IMR-90 (cell line): ENCODE results near the gene PROX2. TPM values are rescaled to one million over a fixed set of nuclear protein-coding genes. Genes with fewer than 3 reads are reported as not detected.

Source experiments
- ATAC-seq: fragments of 200-7000 bp; cut with Tn5 transposase; 2 replicates; pipeline ENCODE4 v1.9.1; 2020; ENCODE audit warnings: low read depth, mild to moderate bottlenecking, moderate library complexity
- BruUV-seq: library from RNA; stranded (reverse); fragments of 400-500 nt; replicated peaks from 2 replicates; lab custom pipeline; 2021; lab: Mats Ljungman, UMichigan
- CTCF ChIA-PET: fragments of 300-600 bp; formaldehyde crosslinking; extraction: SDS; loops from one replicate; lab custom pipeline; 2021; ENCODE audit warnings: antibody characterized with exemption; lab: Yijun Ruan, JAX
- POLR2A ChIA-PET: fragments of 300-600 bp; sonication (Branson Sonifier 250); formaldehyde crosslinking; loops from one replicate; lab custom pipeline; 2022; ENCODE audit warnings: antibody characterized with exemption; ENCODE audit not compliant: unreplicated experiment; lab: Charles Lee
- DNase-seq: peaks from one replicate; pipeline ENCODE4 v3.0.0; 2013
- H2AFZ ChIP-seq: replicated peaks from 2 replicates; pipeline ENCODE3; 2013; ENCODE audit warnings: low read length, mild to moderate bottlenecking; ENCODE audit not compliant: poor library complexity
- H2AK5ac ChIP-seq: 2 replicates; pipeline ENCODE4 v1.6.1; 2013; ENCODE audit warnings: low read depth, low read length, inconsistent platforms
- H2AK9ac ChIP-seq: replicated peaks from 2 replicates; pipeline ENCODE3; 2013; ENCODE audit warnings: mild to moderate bottlenecking, low read depth, low read length, moderate library complexity; ENCODE audit not compliant: poor library complexity
- H2BK120ac ChIP-seq: 2 replicates; pipeline ENCODE4 v1.6.1; 2013; ENCODE audit warnings: low read depth, low read length, inconsistent platforms
- H2BK15ac ChIP-seq: 3 replicates; pipeline ENCODE4 v1.6.1; 2013; ENCODE audit warnings: low read depth, low read length, inconsistent platforms
- H2BK20ac ChIP-seq: 2 replicates; pipeline ENCODE4 v1.6.1; 2013; ENCODE audit warnings: low read depth, mild to moderate bottlenecking, inconsistent platforms, low read length, moderate library complexity
- H2BK5ac ChIP-seq: 2 replicates; pipeline ENCODE4 v1.6.1; 2013; ENCODE audit warnings: mild to moderate bottlenecking, low read depth, low read length, inconsistent platforms; ENCODE audit not compliant: poor library complexity, severe bottlenecking
- H3K14ac ChIP-seq: replicated peaks from 2 replicates; pipeline ENCODE4 v1.6.1; 2013; ENCODE audit warnings: low read depth, low read length, inconsistent platforms
- H3K18ac ChIP-seq: 2 replicates; pipeline ENCODE4 v1.6.1; 2013; ENCODE audit warnings: low read depth, low read length, control low read depth
- H3K23ac ChIP-seq: 2 replicates; pipeline ENCODE4 v1.6.1; 2013; ENCODE audit warnings: low read depth, low read length, inconsistent platforms
- H3K27ac ChIP-seq: 2 replicates; pipeline ENCODE4 v1.5.1; 2013; ENCODE audit warnings: mild to moderate bottlenecking, control low read depth, low read length; ENCODE audit not compliant: insufficient read depth
- H3K27me3 ChIP-seq: 2 replicates; pipeline ENCODE4 v1.6.1; 2013; ENCODE audit warnings: low read length; ENCODE audit not compliant: control insufficient read depth, insufficient read depth
- H3K36me3 ChIP-seq: 2 replicates; pipeline ENCODE4 v1.6.1; 2013; ENCODE audit warnings: low read length, mixed read lengths; ENCODE audit not compliant: control insufficient read depth, insufficient read depth
- H3K4ac ChIP-seq: 2 replicates; pipeline ENCODE4 v1.6.1; 2013; ENCODE audit warnings: low read depth, low read length, inconsistent platforms
- H3K4me1 ChIP-seq: 2 replicates; pipeline ENCODE4 v1.6.1; 2013; ENCODE audit warnings: low read length, mixed read lengths; ENCODE audit not compliant: control insufficient read depth, insufficient read depth
- H3K4me2 ChIP-seq: 2 replicates; pipeline ENCODE4 v1.6.1; 2013; ENCODE audit warnings: low read depth, mild to moderate bottlenecking, control low read depth, low read length, moderate library complexity
- H3K4me3 ChIP-seq: 2 replicates; pipeline ENCODE4 v1.5.1; 2013; ENCODE audit warnings: low read depth, mild to moderate bottlenecking, control low read depth, low read length, moderate library complexity; ENCODE audit not compliant: insufficient read depth
- H3K56ac ChIP-seq: 2 replicates; pipeline ENCODE4 v1.6.1; 2013; ENCODE audit warnings: low read length, inconsistent platforms; ENCODE audit not compliant: insufficient read depth; ENCODE audit errors: extremely low read depth
- H3K79me1 ChIP-seq, 2 experiments: 2 replicates each; pipeline ENCODE4 v1.6.1; 2013; ENCODE audit warnings: low read length in 2 of 2, inconsistent platforms in 1 of 2, low read depth in 1 of 2
- H3K9ac ChIP-seq: 2 replicates; pipeline ENCODE4 v1.6.1; 2013; ENCODE audit warnings: low read depth, low read length, control low read depth
- H3K9me1 ChIP-seq: 2 replicates; pipeline ENCODE4 v1.6.1; 2013; ENCODE audit warnings: low read length, inconsistent platforms; ENCODE audit not compliant: insufficient read depth
- H3K9me3 ChIP-seq: 2 replicates; pipeline ENCODE4 v1.6.1; 2013; ENCODE audit warnings: low read length; ENCODE audit not compliant: control insufficient read depth, insufficient read depth
- H4K20me1 ChIP-seq: 2 replicates; pipeline ENCODE4 v1.6.1; 2013; ENCODE audit warnings: low read length, inconsistent platforms; ENCODE audit not compliant: insufficient read depth
- H4K5ac ChIP-seq: 2 replicates; pipeline ENCODE4 v1.6.1; 2013; ENCODE audit warnings: mild to moderate bottlenecking, low read depth, low read length, control low read depth
- H4K8ac ChIP-seq, 2 experiments: 2 replicates each; pipeline ENCODE4 v1.6.1; 2013; ENCODE audit warnings: low read depth in 2 of 2, low read length in 2 of 2, control low read depth in 1 of 2, inconsistent platforms in 1 of 2
- H4K91ac ChIP-seq: 2 replicates; pipeline ENCODE4 v1.6.1; 2013; ENCODE audit warnings: low read depth, low read length, inconsistent platforms; ENCODE audit not compliant: insufficient read depth
- BHLHE40 ChIP-seq: fragments of 150-350 bp; IDR thresholded peaks from 2 replicates; pipeline ENCODE4 v1.6.1; 2016; ENCODE audit warnings: mild to moderate bottlenecking, low read depth, low read length
- CEBPB ChIP-seq: IDR thresholded peaks from 2 replicates; pipeline ENCODE4 v1.6.1; 2012; ENCODE audit warnings: low read depth, low read length, improper control_type of control experiment
- CHD1 ChIP-seq: IDR thresholded peaks from 2 replicates; pipeline ENCODE4 v1.6.1; 2012; ENCODE audit warnings: low read depth, low read length, improper control_type of control experiment
- ELK1 ChIP-seq: fragments of 150-350 bp; IDR thresholded peaks from 2 replicates; pipeline ENCODE4 v1.6.1; 2016; ENCODE audit warnings: low read depth, mild to moderate bottlenecking, low read length, moderate library complexity, borderline replicate concordance
- MAFK ChIP-seq: IDR thresholded peaks from 2 replicates; pipeline ENCODE4 v1.6.1; 2012; ENCODE audit warnings: low read depth, low read length, improper control_type of control experiment
- POLR2A ChIP-seq: IDR thresholded peaks from 2 replicates; pipeline ENCODE4 v1.6.1; 2012; ENCODE audit warnings: mild to moderate bottlenecking, low read depth, low read length
- WGBS, 2 experiments: methylation state at CpG; one replicate each; pipeline versions ENCODE4 v1.1.5 to v1.1.7; 2013; ENCODE audit warnings: missing lambda C conversion rate in 2 of 2; ENCODE audit not compliant: insufficient read length in 1 of 2; ENCODE audit errors: extremely low coverage in 2 of 2; 5-methylcytosine and 5-hydroxymethylcytosine counted together
- dilution Hi-C: fragments of 300-500 bp; cut with HindIII; formaldehyde crosslinking; loops from one replicate; pipeline ENCODE4 v1.14.3; 2018; ENCODE audit warnings: low sequenced_read_pairs; ENCODE audit not compliant: unreplicated experiment
- in situ Hi-C: fragments of 300-500 bp; cut with MboI; formaldehyde crosslinking; loops from 3 replicates; pipeline ENCODE4 v1.14.3; 2019; ENCODE audit warnings: low sequenced_read_pairs, inconsistent platforms, mixed read lengths
- intact Hi-C: fragments of 100-400 bp; cut with micrococcal nuclease; formaldehyde crosslinking; loops from 2 replicates; pipeline ENCODE4 v1.10.0; 2022
- polyA plus RNA-seq, 3 experiments: library from polyadenylated mRNA; depleted of rRNA; stranded (reverse); fragments of >200 nt; gene quantifications; 2 replicates each; pipeline ENCODE4 v1.2.3, GENCODE V29; 2012; ENCODE audit warnings: low replicate concordance in 1 of 3
- total RNA-seq: library from RNA; depleted of rRNA; stranded (reverse); fragments of >200 nt; gene quantifications from 2 replicates; pipeline ENCODE4 v1.2.3, GENCODE V29; 2012

The PROX2 gene
- total and polyA plus RNA-seq, 2 of the 4 experiments (the other 2 are of a cell fraction), result not detected

GRCh38 chr14:74908861-74909341, 33.0 kb upstream of the PROX2 start:
- Histone ChIP-seq H3K36me3 (peaks cover 4% of the 10 kb centered on the region), H2AFZ (no peak overlapping the region), H3K4me2 (no peak overlapping the region), H3K79me1 (no peaks in the 10 kb centered on the region), H3K27ac (no peak overlapping the region), H3K9me1 (peaks cover 3% of the 10 kb centered on the region; the same call in 1 of the 2 replicates), H3K56ac (no peak overlapping the region), H3K4ac (no peak overlapping the region), H3K9ac (no peak overlapping the region), H2AK9ac (no peak overlapping the region), H2AK5ac (no peak overlapping the region), H2BK20ac (no peak overlapping the region), H4K91ac (no peak overlapping the region), H3K27me3 (no peaks in the 10 kb centered on the region), H4K20me1 (peaks cover 8% of the 10 kb centered on the region), H4K8ac (no peak overlapping the region), H3K9me3 (no peaks in the 10 kb centered on the region), H3K14ac (no peak overlapping the region), H2BK15ac (no peak overlapping the region), H2BK120ac (no peak overlapping the region), H3K18ac (no peak overlapping the region), H4K5ac (no peak overlapping the region), H3K23ac (no peak overlapping the region), H2BK5ac (no peak overlapping the region), H3K4me3 (no peak overlapping the region), H3K4me1 (no peaks in the 10 kb centered on the region; the same call in 1 of the 2 replicates)
- no peak for TF ChIP-seq BHLHE40
- no peak for TF ChIP-seq CEBPB
- TF ChIP-seq MAFK, result no peak
- no peak for TF ChIP-seq CHD1
- TF ChIP-seq ELK1, result no peak
- no peak for TF ChIP-seq POLR2A
- ChIA-PET CTCF (interaction anchor here (1.1 kb wide), 1 partner anchor 48 kb away, joined by 3 read pairs; no protein-coding TSS in a partner anchor), POLR2A (no interaction called here)
- intact Hi-C loops, result no loop called here
- ATAC-seq (no peak), DNase-seq (no peak)
- BruUV-seq, result no TSS peak
- in situ Hi-C loops, result no loop called here
- 90% methylated on average over 4 of the region's 9 CpGs; no CpG with 5 or more reads in 1 of the 2 experiments for WGBS, 2 experiments
- dilution Hi-C loops, result no loop called here
